IMR-90 (cell line): ENCODE measurements around the gene CCDC170. TPM values are rescaled to one million over a fixed set of nuclear protein-coding genes. Genes with fewer than 3 reads are reported as not detected.

Source experiments
- ATAC-seq: fragments of 200-7000 bp; cut with Tn5 transposase; 2 replicates; pipeline ENCODE4 v1.9.1; 2020; ENCODE audit warnings: low read depth, mild to moderate bottlenecking, moderate library complexity
- BruUV-seq: library from RNA; stranded (reverse); fragments of 400-500 nt; replicated peaks from 2 replicates; lab custom pipeline; 2021; lab: Mats Ljungman, UMichigan
- CTCF ChIA-PET: fragments of 300-600 bp; formaldehyde crosslinking; extraction: SDS; loops from one replicate; lab custom pipeline; 2021; ENCODE audit warnings: antibody characterized with exemption; lab: Yijun Ruan, JAX
- POLR2A ChIA-PET: fragments of 300-600 bp; sonication (Branson Sonifier 250); formaldehyde crosslinking; loops from one replicate; lab custom pipeline; 2022; ENCODE audit warnings: antibody characterized with exemption; ENCODE audit not compliant: unreplicated experiment; lab: Charles Lee
- DNase-seq: peaks from one replicate; pipeline ENCODE4 v3.0.0; 2013
- H2AFZ ChIP-seq: replicated peaks from 2 replicates; pipeline ENCODE3; 2013; ENCODE audit warnings: low read length, mild to moderate bottlenecking; ENCODE audit not compliant: poor library complexity
- H2AK5ac ChIP-seq: 2 replicates; pipeline ENCODE4 v1.6.1; 2013; ENCODE audit warnings: low read depth, low read length, inconsistent platforms
- H2AK9ac ChIP-seq: replicated peaks from 2 replicates; pipeline ENCODE3; 2013; ENCODE audit warnings: mild to moderate bottlenecking, low read depth, low read length, moderate library complexity; ENCODE audit not compliant: poor library complexity
- H2BK120ac ChIP-seq: 2 replicates; pipeline ENCODE4 v1.6.1; 2013; ENCODE audit warnings: low read depth, low read length, inconsistent platforms
- H2BK15ac ChIP-seq: 3 replicates; pipeline ENCODE4 v1.6.1; 2013; ENCODE audit warnings: low read depth, low read length, inconsistent platforms
- H2BK20ac ChIP-seq: 2 replicates; pipeline ENCODE4 v1.6.1; 2013; ENCODE audit warnings: low read depth, mild to moderate bottlenecking, inconsistent platforms, low read length, moderate library complexity
- H2BK5ac ChIP-seq: 2 replicates; pipeline ENCODE4 v1.6.1; 2013; ENCODE audit warnings: mild to moderate bottlenecking, low read depth, low read length, inconsistent platforms; ENCODE audit not compliant: poor library complexity, severe bottlenecking
- H3K14ac ChIP-seq: replicated peaks from 2 replicates; pipeline ENCODE4 v1.6.1; 2013; ENCODE audit warnings: low read depth, low read length, inconsistent platforms
- H3K18ac ChIP-seq: 2 replicates; pipeline ENCODE4 v1.6.1; 2013; ENCODE audit warnings: low read depth, low read length, control low read depth
- H3K23ac ChIP-seq: 2 replicates; pipeline ENCODE4 v1.6.1; 2013; ENCODE audit warnings: low read depth, low read length, inconsistent platforms
- H3K27ac ChIP-seq: 2 replicates; pipeline ENCODE4 v1.5.1; 2013; ENCODE audit warnings: mild to moderate bottlenecking, control low read depth, low read length; ENCODE audit not compliant: insufficient read depth
- H3K27me3 ChIP-seq: 2 replicates; pipeline ENCODE4 v1.6.1; 2013; ENCODE audit warnings: low read length; ENCODE audit not compliant: control insufficient read depth, insufficient read depth
- H3K36me3 ChIP-seq: 2 replicates; pipeline ENCODE4 v1.6.1; 2013; ENCODE audit warnings: low read length, mixed read lengths; ENCODE audit not compliant: control insufficient read depth, insufficient read depth
- H3K4ac ChIP-seq: 2 replicates; pipeline ENCODE4 v1.6.1; 2013; ENCODE audit warnings: low read depth, low read length, inconsistent platforms
- H3K4me1 ChIP-seq: 2 replicates; pipeline ENCODE4 v1.6.1; 2013; ENCODE audit warnings: low read length, mixed read lengths; ENCODE audit not compliant: control insufficient read depth, insufficient read depth
- H3K4me2 ChIP-seq: 2 replicates; pipeline ENCODE4 v1.6.1; 2013; ENCODE audit warnings: low read depth, mild to moderate bottlenecking, control low read depth, low read length, moderate library complexity
- H3K4me3 ChIP-seq: 2 replicates; pipeline ENCODE4 v1.5.1; 2013; ENCODE audit warnings: low read depth, mild to moderate bottlenecking, control low read depth, low read length, moderate library complexity; ENCODE audit not compliant: insufficient read depth
- H3K56ac ChIP-seq: 2 replicates; pipeline ENCODE4 v1.6.1; 2013; ENCODE audit warnings: low read length, inconsistent platforms; ENCODE audit not compliant: insufficient read depth; ENCODE audit errors: extremely low read depth
- H3K79me1 ChIP-seq, 2 experiments: 2 replicates each; pipeline ENCODE4 v1.6.1; 2013; ENCODE audit warnings: low read length in 2 of 2, inconsistent platforms in 1 of 2, low read depth in 1 of 2
- H3K9ac ChIP-seq: 2 replicates; pipeline ENCODE4 v1.6.1; 2013; ENCODE audit warnings: low read depth, low read length, control low read depth
- H3K9me1 ChIP-seq: 2 replicates; pipeline ENCODE4 v1.6.1; 2013; ENCODE audit warnings: low read length, inconsistent platforms; ENCODE audit not compliant: insufficient read depth
- H3K9me3 ChIP-seq: 2 replicates; pipeline ENCODE4 v1.6.1; 2013; ENCODE audit warnings: low read length; ENCODE audit not compliant: control insufficient read depth, insufficient read depth
- H4K20me1 ChIP-seq: 2 replicates; pipeline ENCODE4 v1.6.1; 2013; ENCODE audit warnings: low read length, inconsistent platforms; ENCODE audit not compliant: insufficient read depth
- H4K5ac ChIP-seq: 2 replicates; pipeline ENCODE4 v1.6.1; 2013; ENCODE audit warnings: mild to moderate bottlenecking, low read depth, low read length, control low read depth
- H4K8ac ChIP-seq, 2 experiments: 2 replicates each; pipeline ENCODE4 v1.6.1; 2013; ENCODE audit warnings: low read depth in 2 of 2, low read length in 2 of 2, control low read depth in 1 of 2, inconsistent platforms in 1 of 2
- H4K91ac ChIP-seq: 2 replicates; pipeline ENCODE4 v1.6.1; 2013; ENCODE audit warnings: low read depth, low read length, inconsistent platforms; ENCODE audit not compliant: insufficient read depth
- CHD1 ChIP-seq: IDR thresholded peaks from 2 replicates; pipeline ENCODE4 v1.6.1; 2012; ENCODE audit warnings: low read depth, low read length, improper control_type of control experiment
- CTCF ChIP-seq: conservative IDR thresholded peaks from 2 replicates; pipeline ENCODE4 v1.5.1; 2012; ENCODE audit warnings: mild to moderate bottlenecking, low read depth, low read length, improper control_type of control experiment
- ELK1 ChIP-seq: fragments of 150-350 bp; IDR thresholded peaks from 2 replicates; pipeline ENCODE4 v1.6.1; 2016; ENCODE audit warnings: low read depth, mild to moderate bottlenecking, low read length, moderate library complexity, borderline replicate concordance
- MAFK ChIP-seq: IDR thresholded peaks from 2 replicates; pipeline ENCODE4 v1.6.1; 2012; ENCODE audit warnings: low read depth, low read length, improper control_type of control experiment
- MAZ ChIP-seq: IDR thresholded peaks from 2 replicates; pipeline ENCODE4 v1.6.1; 2012; ENCODE audit warnings: low read depth, mild to moderate bottlenecking, low read length, improper control_type of control experiment, moderate library complexity, borderline replicate concordance
- NFE2L2 ChIP-seq: fragments of 150-350 bp; IDR thresholded peaks from 2 replicates; pipeline ENCODE4 v1.6.1; 2016; ENCODE audit warnings: low read depth, mild to moderate bottlenecking, low read length
- POLR2A ChIP-seq: IDR thresholded peaks from 2 replicates; pipeline ENCODE4 v1.6.1; 2012; ENCODE audit warnings: mild to moderate bottlenecking, low read depth, low read length
- RAD21 ChIP-seq: IDR thresholded peaks from 2 replicates; pipeline ENCODE4 v1.6.1; 2012; ENCODE audit warnings: low read length, improper control_type of control experiment
- RCOR1 ChIP-seq: IDR thresholded peaks from 2 replicates; pipeline ENCODE4 v1.6.1; 2012; ENCODE audit warnings: mild to moderate bottlenecking, low read length, improper control_type of control experiment; ENCODE audit not compliant: insufficient replicate concordance
- SMC3 ChIP-seq: fragments of 150-350 bp; IDR thresholded peaks from 2 replicates; pipeline ENCODE4 v1.6.1; 2016; ENCODE audit warnings: low read depth, mild to moderate bottlenecking, antibody characterized with exemption, low read length, moderate library complexity
- USF2 ChIP-seq: fragments of 150-350 bp; IDR thresholded peaks from 2 replicates; pipeline ENCODE4 v1.6.1; 2017; ENCODE audit warnings: mild to moderate bottlenecking, antibody characterized with exemption, low read length, low read depth
- WGBS, 2 experiments: methylation state at CpG; one replicate each; pipeline versions ENCODE4 v1.1.5 to v1.1.7; 2013; ENCODE audit warnings: missing lambda C conversion rate in 2 of 2; ENCODE audit not compliant: insufficient read length in 1 of 2; ENCODE audit errors: extremely low coverage in 2 of 2; 5-methylcytosine and 5-hydroxymethylcytosine counted together
- dilution Hi-C: fragments of 300-500 bp; cut with HindIII; formaldehyde crosslinking; loops from one replicate; pipeline ENCODE4 v1.14.3; 2018; ENCODE audit warnings: low sequenced_read_pairs; ENCODE audit not compliant: unreplicated experiment
- in situ Hi-C: fragments of 300-500 bp; cut with MboI; formaldehyde crosslinking; loops from 3 replicates; pipeline ENCODE4 v1.14.3; 2019; ENCODE audit warnings: low sequenced_read_pairs, inconsistent platforms, mixed read lengths
- intact Hi-C: fragments of 100-400 bp; cut with micrococcal nuclease; formaldehyde crosslinking; loops from 2 replicates; pipeline ENCODE4 v1.10.0; 2022
- polyA plus RNA-seq, 3 experiments: library from polyadenylated mRNA; depleted of rRNA; stranded (reverse); fragments of >200 nt; gene quantifications; 2 replicates each; pipeline ENCODE4 v1.2.3, GENCODE V29; 2012; ENCODE audit warnings: low replicate concordance in 1 of 3
- total RNA-seq: library from RNA; depleted of rRNA; stranded (reverse); fragments of >200 nt; gene quantifications from 2 replicates; pipeline ENCODE4 v1.2.3, GENCODE V29; 2012

Gene CCDC170
- total and polyA plus RNA-seq, 2 of the 4 experiments (the other 2 are of a cell fraction): 0.12 to 0.54 TPM

GRCh38 chr6:151514000-151514730 lies 20.3 kb downstream of the CCDC170 start:
- intact Hi-C loops: no loop called here
- Histone ChIP-seq H4K5ac (no peak overlapping the region), H2BK20ac (no peak overlapping the region), H2BK5ac (no peak overlapping the region), H3K4me2 (no peak overlapping the region), H3K9me3 (0 out of 2 replicates have a peak, but pooled peaks cover 2% of the 10 kb centered on the region), H3K23ac (no peak overlapping the region), H4K20me1 (no peaks in the 10 kb centered on the region), H2AFZ (no peak overlapping the region), H2BK120ac (no peak overlapping the region), H3K36me3 (no peaks in the 10 kb centered on the region), H2AK5ac (no peak overlapping the region), H3K4me3 (no peak overlapping the region), H4K91ac (no peak overlapping the region), H3K27me3 (no peaks in the 10 kb centered on the region), H3K27ac (no peak overlapping the region), H3K9me1 (no peaks in the 10 kb centered on the region), H3K14ac (no peak overlapping the region), H3K9ac (no peak overlapping the region), H3K4ac (no peak overlapping the region), H2BK15ac (no peak overlapping the region), H4K8ac (no peak overlapping the region), H3K18ac (no peak overlapping the region), H3K56ac (no peak overlapping the region), H3K79me1 (no peaks in the 10 kb centered on the region), H2AK9ac (no peak overlapping the region), H3K4me1 (0 out of 2 replicates have a peak, but pooled peaks cover 2% of the 10 kb centered on the region)
- POLR2A ChIA-PET: no interaction called here
- dilution Hi-C loops: no loop called here
- no peak for ATAC-seq
- TF ChIP-seq SMC3 (no peak), CTCF (no peak), MAZ (no peak), MAFK (no peak), RCOR1 (no peak), USF2 (no peak), POLR2A (no peak), ELK1 (no peak), NFE2L2 (no peak), CHD1 (no peak), RAD21 (no peak)
- no peak for DNase-seq
- no CpG with 5 or more reads among the region's 9 CpGs for WGBS, 2 experiments
- in situ Hi-C loops: no loop called here
- CTCF ChIA-PET: no interaction called here
- BruUV-seq: no TSS peak
